Measurements from ENCODE around the gene FGF14.

The FGF14 gene

GRCh38 chr13:102291587-102292218, 110.1 kb downstream of the FGF14 start:
- H3K27me3 ChIP-seq (ENCODE audit: control insufficient read depth, low read length), result no peaks in the 10 kb centered on the region
- H3K4me3 ChIP-seq (ENCODE audit: low read length), result no peak overlapping the region
- no peak overlapping the region for H3K27ac ChIP-seq (ENCODE audit: low read depth, low read length)
- H3K4me2 ChIP-seq (ENCODE audit: low read length), result no peak overlapping the region
- H3K4me1 ChIP-seq (ENCODE audit: control insufficient read depth, low read length), result no peaks in the 10 kb centered on the region
- H4K20me1 ChIP-seq (ENCODE audit: control insufficient read depth, insufficient read depth, low read depth, low read length), result no peaks in the 10 kb centered on the region
- TF ChIP-seq CTCF (IDR thresholded peaks at IDR 0.05; ENCODE audit: low read depth, low read length, poor library complexity, severe bottlenecking) (no peak), EZH2phosphoT487 (IDR thresholded peaks at IDR 0.05; ENCODE audit: borderline replicate concordance, low read length) (no peak)
- no peaks in the 10 kb centered on the region for H3F3A ChIP-seq (ENCODE audit: control insufficient read depth, insufficient read depth)
- no peaks in the 10 kb centered on the region for H3K9me3 ChIP-seq (ENCODE audit: control insufficient read depth, insufficient read depth, low read length)
- no peaks in the 10 kb centered on the region for H3K36me3 ChIP-seq (ENCODE audit: control insufficient read depth, low read length)
- H3K9me2 ChIP-seq (replicated peaks; ENCODE audit: control insufficient read depth, low read length), result no peaks in the 10 kb centered on the region
- no peaks in the 10 kb centered on the region for H3K79me2 ChIP-seq (ENCODE audit: control insufficient read depth, low read length)

GRCh38 chr13:102289606-102290005, 112.2 kb downstream of the FGF14 start:
- no peaks in the 10 kb centered on the region for H3F3A ChIP-seq (ENCODE audit: control insufficient read depth, insufficient read depth)
- H3K36me3 ChIP-seq (ENCODE audit: control insufficient read depth, low read length), result no peaks in the 10 kb centered on the region
- TF ChIP-seq CTCF (IDR thresholded peaks at IDR 0.05; ENCODE audit: low read depth, low read length, poor library complexity, severe bottlenecking) (no peak), EZH2phosphoT487 (IDR thresholded peaks at IDR 0.05; ENCODE audit: borderline replicate concordance, low read length) (no peak)
- H3K27me3 ChIP-seq (ENCODE audit: control insufficient read depth, low read length), result no peaks in the 10 kb centered on the region
- no peaks in the 10 kb centered on the region for H3K79me2 ChIP-seq (ENCODE audit: control insufficient read depth, low read length)
- H3K9me2 ChIP-seq (replicated peaks; ENCODE audit: control insufficient read depth, low read length), result no peaks in the 10 kb centered on the region
- no peak overlapping the region for H3K4me2 ChIP-seq (ENCODE audit: low read length)
- H4K20me1 ChIP-seq (ENCODE audit: control insufficient read depth, insufficient read depth, low read depth, low read length), result no peaks in the 10 kb centered on the region
- no peak overlapping the region for H3K4me3 ChIP-seq (ENCODE audit: low read length)
- no peak overlapping the region for H3K27ac ChIP-seq (ENCODE audit: low read depth, low read length)
- H3K9me3 ChIP-seq (ENCODE audit: control insufficient read depth, insufficient read depth, low read length), result no peaks in the 10 kb centered on the region
- no peaks in the 10 kb centered on the region for H3K4me1 ChIP-seq (ENCODE audit: control insufficient read depth, low read length)

- TF ChIP-seq EZH2phosphoT487 (IDR thresholded peaks at IDR 0.05; ENCODE audit: borderline replicate concordance, low read length) (no peak), CTCF (IDR thresholded peaks at IDR 0.05; ENCODE audit: low read depth, low read length, poor library complexity, severe bottlenecking) (no peak)
- Histone ChIP-seq H3K9me3 (ENCODE audit: control insufficient read depth, insufficient read depth, low read length) (no peaks in the 10 kb centered on the region), H3K9me2 (replicated peaks; ENCODE audit: control insufficient read depth, low read length) (no peaks in the 10 kb centered on the region), H3F3A (ENCODE audit: control insufficient read depth, insufficient read depth) (no peaks in the 10 kb centered on the region), H3K27me3 (ENCODE audit: control insufficient read depth, low read length) (no peaks in the 10 kb centered on the region), H3K4me1 (ENCODE audit: control insufficient read depth, low read length) (no peaks in the 10 kb centered on the region), H4K20me1 (ENCODE audit: control insufficient read depth, insufficient read depth, low read depth, low read length) (no peaks in the 10 kb centered on the region), H3K27ac (ENCODE audit: low read depth, low read length) (no peak overlapping the region), H3K4me3 (ENCODE audit: low read length) (no peak overlapping the region), H3K4me2 (ENCODE audit: low read length) (no peak overlapping the region), H3K79me2 (ENCODE audit: control insufficient read depth, low read length) (no peaks in the 10 kb centered on the region), H3K36me3 (ENCODE audit: control insufficient read depth, low read length) (no peaks in the 10 kb centered on the region)
Observed at GRCh38 chr13:102286326-102286725, 115.5 kb downstream of the FGF14 start.

All from DOHH2 (cell line).